Transverse colon (tissue), 4 donors: ENCODE data around the gene ETNK1.

ENCODE experiments used
- POLR2A ChIP-seq: fragments of 450-650 bp; IDR thresholded peaks from one replicate; pipeline ENCODE4 v1.6.1; 2016; ENCODE audit warnings: antibody characterized with exemption, mild to moderate bottlenecking, moderate library complexity
- POLR2AphosphoS5 ChIP-seq, 3 donors: sonication (generic); formaldehyde crosslinking; IDR thresholded peaks; one replicate each; pipeline ENCODE4 v1.6.1; 2016; ENCODE audit warnings: antibody characterized with exemption in 3 of 3
- TF ChIP-seq, protein P1 (sequence below), 5 experiments: fragments of 200-600 bp in 3 of 5; fragments of 450-650 bp in 2 of 5; sonication (generic) in 3 of 5; IDR thresholded peaks; 1 replicate in 2 of 5; 2 replicates in 3 of 5; pipeline ENCODE4 v1.5.1; 2016 to 2017; ENCODE audit warnings: antibody characterized with exemption in 5 of 5, inconsistent platforms in 3 of 5, mild to moderate bottlenecking in 2 of 5, moderate library complexity in 1 of 5

GRCh38 chr12:22635812-22636211 lies 10.8 kb downstream of the ETNK1 start:
- no peak for TF ChIP-seq POLR2A
- TF ChIP-seq, protein P1, sequence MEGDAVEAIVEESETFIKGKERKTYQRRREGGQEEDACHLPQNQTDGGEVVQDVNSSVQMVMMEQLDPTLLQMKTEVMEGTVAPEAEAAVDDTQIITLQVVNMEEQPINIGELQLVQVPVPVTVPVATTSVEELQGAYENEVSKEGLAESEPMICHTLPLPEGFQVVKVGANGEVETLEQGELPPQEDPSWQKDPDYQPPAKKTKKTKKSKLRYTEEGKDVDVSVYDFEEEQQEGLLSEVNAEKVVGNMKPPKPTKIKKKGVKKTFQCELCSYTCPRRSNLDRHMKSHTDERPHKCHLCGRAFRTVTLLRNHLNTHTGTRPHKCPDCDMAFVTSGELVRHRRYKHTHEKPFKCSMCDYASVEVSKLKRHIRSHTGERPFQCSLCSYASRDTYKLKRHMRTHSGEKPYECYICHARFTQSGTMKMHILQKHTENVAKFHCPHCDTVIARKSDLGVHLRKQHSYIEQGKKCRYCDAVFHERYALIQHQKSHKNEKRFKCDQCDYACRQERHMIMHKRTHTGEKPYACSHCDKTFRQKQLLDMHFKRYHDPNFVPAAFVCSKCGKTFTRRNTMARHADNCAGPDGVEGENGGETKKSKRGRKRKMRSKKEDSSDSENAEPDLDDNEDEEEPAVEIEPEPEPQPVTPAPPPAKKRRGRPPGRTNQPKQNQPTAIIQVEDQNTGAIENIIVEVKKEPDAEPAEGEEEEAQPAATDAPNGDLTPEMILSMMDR (IDR thresholded peaks at IDR 0.05): no peak
- TF ChIP-seq POLR2AphosphoS5 (IDR thresholded peaks at IDR 0.05): no peak
